Mesothelial cell of epicardium (in vitro differentiated cells): ENCODE data around the gene EHMT1. TPM values are rescaled to one million over a fixed set of nuclear protein-coding genes. Genes with fewer than 3 reads are reported as not detected.
"Not testable (repeated sequence)": the region's sequence is repeated elsewhere in the genome, so short reads cannot be mapped to it uniquely, and the experiment has no call there.

Experiments
- DNase-seq, 2 experiments: peaks; one replicate each; pipeline ENCODE4 v3.0.0; 2021; ENCODE audit warnings: low spot score in 2 of 2; ENCODE audit not compliant: unreplicated experiment in 2 of 2
- H3K27ac Mint-ChIP-seq: 2 replicates; pipeline ENCODE4 v1.8.0; 2021; ENCODE audit warnings: mixed read lengths
- H3K27me3 Mint-ChIP-seq: 2 replicates; pipeline ENCODE4 v1.8.0; 2021; ENCODE audit warnings: low read depth, mixed read lengths
- H3K36me3 Mint-ChIP-seq: 2 replicates; pipeline ENCODE4 v1.8.0; 2021; ENCODE audit warnings: mixed read lengths
- H3K4me1 Mint-ChIP-seq: 2 replicates; pipeline ENCODE4 v1.8.0; 2021; ENCODE audit warnings: mixed read lengths
- H3K4me3 Mint-ChIP-seq: 2 replicates; pipeline ENCODE4 v1.8.0; 2021; ENCODE audit warnings: mild to moderate bottlenecking, moderate library complexity, mixed read lengths
- H3K9me3 Mint-ChIP-seq: 2 replicates; pipeline ENCODE4 v1.8.0; 2021; ENCODE audit warnings: mixed read lengths
- CTCF ChIP-seq: fragments of 200-600 bp; sonication (generic); IDR thresholded peaks from one replicate; pipeline ENCODE4 v1.5.0; 2021; ENCODE audit warnings: antibody characterized with exemption; ENCODE audit not compliant: unreplicated experiment
- total RNA-seq: library from RNA; stranded (reverse); gene quantifications from 3 replicates; pipeline ENCODE4 v1.2.1, GENCODE V29; 2021

EHMT1 gene
- total RNA-seq, 1 donor from 2014 or later = 147 TPM

DNA sequence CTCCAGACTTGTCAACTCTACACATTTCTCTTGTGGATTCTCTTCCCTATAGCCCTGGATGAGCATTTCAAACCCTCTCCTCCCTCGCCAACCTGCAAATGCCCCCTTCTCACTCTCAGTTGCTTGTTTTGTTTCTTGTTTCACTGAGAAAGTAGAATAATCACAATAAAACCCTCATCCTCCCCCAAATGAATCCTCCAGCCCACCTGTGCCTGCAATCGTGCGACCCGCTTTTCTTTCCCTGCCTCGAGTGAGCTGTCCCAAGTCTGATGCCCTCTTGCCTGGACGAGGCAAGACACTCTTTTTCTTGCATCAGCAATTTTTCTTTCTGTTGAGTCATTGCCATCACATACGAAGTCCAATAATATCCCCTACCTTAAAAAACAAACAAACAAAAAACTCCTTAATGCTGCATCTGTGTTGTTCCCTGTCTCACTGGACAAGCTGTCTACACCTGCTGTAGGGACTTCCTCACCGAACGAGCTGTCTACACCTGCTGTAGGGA, 255.1 kb downstream of the EHMT1 start:
- H3K27me3 Mint-ChIP-seq = peaks cover 62% of the 10 kb centered on the region
- no peak overlapping the region for H3K27ac Mint-ChIP-seq
- H3K4me3 Mint-ChIP-seq = no peak overlapping the region
- DNase-seq = no peak
- peaks cover 2% of the 10 kb centered on the region for H3K4me1 Mint-ChIP-seq
- TF ChIP-seq CTCF = no peak
- H3K36me3 Mint-ChIP-seq = peaks cover 2% of the 10 kb centered on the region
- H3K9me3 Mint-ChIP-seq = peaks cover 3% of the 10 kb centered on the region

GRCh38 chr9:137875354-137875753, 256.5 kb downstream of the EHMT1 start:
- peaks cover 2% of the 10 kb centered on the region for H3K36me3 Mint-ChIP-seq
- H3K27ac Mint-ChIP-seq = no peak overlapping the region
- no peak for TF ChIP-seq CTCF
- H3K4me1 Mint-ChIP-seq = peaks cover 2% of the 10 kb centered on the region
- H3K4me3 Mint-ChIP-seq = no peak overlapping the region
- peaks cover 3% of the 10 kb centered on the region for H3K9me3 Mint-ChIP-seq
- H3K27me3 Mint-ChIP-seq = peaks cover 70% of the 10 kb centered on the region
- DNase-seq = no peak

DNA sequence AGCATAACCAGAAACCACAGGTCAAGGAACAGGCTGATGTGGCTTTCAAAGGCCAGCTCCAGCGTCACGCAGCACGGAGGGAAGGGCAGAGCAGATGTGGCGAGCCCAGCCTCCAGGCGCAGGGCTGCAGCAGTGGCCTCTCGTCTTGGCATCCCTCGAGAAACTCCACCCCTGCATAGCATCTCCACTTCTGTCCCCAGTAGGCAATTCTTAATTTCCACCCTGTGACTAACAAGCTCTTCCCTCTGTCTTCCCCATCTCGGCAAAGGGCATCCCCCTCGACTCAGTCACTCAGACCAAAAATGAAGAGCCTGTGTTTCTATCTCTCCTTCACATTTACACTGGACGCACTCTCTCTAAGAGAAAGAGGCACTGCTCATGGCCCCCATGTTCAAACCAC, 257.0 kb downstream of the EHMT1 start:
- H3K4me3 Mint-ChIP-seq = no peak overlapping the region
- no peak for DNase-seq
- TF ChIP-seq CTCF = no peak
- no peak overlapping the region for H3K27ac Mint-ChIP-seq
- H3K36me3 Mint-ChIP-seq = peaks cover 2% of the 10 kb centered on the region
- peaks cover 3% of the 10 kb centered on the region for H3K9me3 Mint-ChIP-seq
- peaks cover 69% of the 10 kb centered on the region for H3K27me3 Mint-ChIP-seq
- peaks cover 2% of the 10 kb centered on the region for H3K4me1 Mint-ChIP-seq

DNA sequence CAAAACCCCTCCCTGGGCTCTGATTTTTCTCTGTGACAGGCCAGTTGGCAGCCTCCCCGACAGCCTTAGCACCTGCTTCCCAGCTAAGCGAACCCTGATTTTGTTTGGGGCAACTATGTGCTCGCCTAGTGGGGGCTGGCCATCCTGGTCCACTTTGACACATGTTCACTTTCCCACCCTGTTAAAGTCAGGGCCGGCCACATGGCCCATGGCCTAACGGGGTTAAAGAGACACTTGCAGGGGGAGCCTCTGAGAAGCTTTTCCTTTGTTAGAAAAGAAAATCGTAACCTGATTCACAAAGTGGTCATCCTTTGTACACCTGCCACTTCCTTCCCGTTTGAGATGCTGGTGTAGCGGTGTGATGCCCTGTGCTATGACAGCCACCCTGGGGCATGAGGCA, 257.5 kb downstream of the EHMT1 start:
- peaks cover 3% of the 10 kb centered on the region for H3K9me3 Mint-ChIP-seq
- no peak for DNase-seq
- no peak for TF ChIP-seq CTCF
- peak overlapping the region; percentile 57 for H3K4me3 Mint-ChIP-seq
- H3K27ac Mint-ChIP-seq = no peak overlapping the region
- H3K27me3 Mint-ChIP-seq = peaks cover 72% of the 10 kb centered on the region
- H3K36me3 Mint-ChIP-seq = peaks cover 2% of the 10 kb centered on the region
- peaks cover 2% of the 10 kb centered on the region for H3K4me1 Mint-ChIP-seq

DNA sequence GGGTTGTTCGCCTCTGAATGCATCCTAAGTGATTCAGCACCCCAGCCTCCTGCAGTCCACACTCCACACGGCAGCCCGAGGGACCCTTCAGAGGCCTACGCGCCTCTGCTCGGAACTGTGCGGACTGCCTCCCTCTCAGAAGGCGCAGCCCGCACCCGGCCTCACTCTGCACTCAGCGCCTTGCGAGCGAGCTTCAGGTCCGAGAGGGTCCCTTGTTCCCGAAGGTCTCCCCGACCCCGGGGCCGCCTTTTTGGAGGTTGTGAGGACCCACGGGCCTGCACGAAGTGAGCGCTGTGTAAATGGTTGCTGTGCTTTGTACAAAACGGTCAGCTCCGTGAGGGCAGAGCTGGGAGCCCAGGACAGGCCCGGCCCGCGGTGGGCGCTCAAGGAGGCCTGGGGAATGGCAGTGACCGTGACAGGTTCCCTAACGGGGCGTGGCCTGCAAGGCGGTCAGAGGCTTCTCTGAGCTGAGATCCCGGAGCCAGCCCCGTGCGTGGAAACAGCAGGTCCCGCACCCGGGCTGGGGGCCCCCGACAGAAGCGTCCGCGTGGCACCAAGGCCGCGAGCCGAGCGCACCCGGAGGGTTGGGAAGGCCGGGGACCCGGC, 258.1 kb downstream of the EHMT1 start:
- no peak for TF ChIP-seq CTCF
- peaks cover 3% of the 10 kb centered on the region for H3K9me3 Mint-ChIP-seq
- peaks cover 71% of the 10 kb centered on the region for H3K27me3 Mint-ChIP-seq
- no peak overlapping the region for H3K27ac Mint-ChIP-seq
- H3K4me3 Mint-ChIP-seq = peak overlapping the region; percentile 57
- DNase-seq = no peak
- H3K36me3 Mint-ChIP-seq = peaks cover 2% of the 10 kb centered on the region
- peaks cover 2% of the 10 kb centered on the region for H3K4me1 Mint-ChIP-seq

DNA sequence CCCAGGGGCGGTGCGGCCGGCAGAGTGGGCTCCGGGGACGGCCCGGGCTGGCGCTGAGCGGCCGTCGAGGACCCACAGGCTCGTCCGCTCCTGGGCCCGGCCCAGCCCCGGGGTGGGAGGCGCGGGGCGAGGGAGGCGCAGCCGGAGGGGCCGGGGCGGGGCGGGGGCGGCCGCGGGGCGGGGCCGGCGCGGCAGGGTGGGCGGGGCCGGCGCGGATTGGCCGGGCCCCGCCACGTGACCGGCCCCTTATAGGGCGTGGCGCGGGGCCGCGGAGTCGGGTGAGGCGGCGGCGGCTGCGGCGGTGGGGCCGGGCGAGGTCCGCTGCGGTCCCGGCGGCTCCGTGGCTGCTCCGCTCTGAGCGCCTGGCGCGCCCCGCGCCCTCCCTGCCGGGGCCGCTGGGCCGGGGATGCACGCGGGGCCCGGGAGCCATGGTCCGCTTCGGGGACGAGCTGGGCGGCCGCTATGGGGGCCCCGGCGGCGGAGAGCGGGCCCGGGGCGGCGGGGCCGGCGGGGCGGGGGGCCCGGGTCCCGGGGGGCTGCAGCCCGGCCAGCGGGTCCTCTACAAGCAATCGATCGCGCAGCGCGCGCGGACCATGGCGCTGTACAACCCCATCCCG, 258.8 kb downstream of the EHMT1 start, which contains the start of gene CACNA1B:
TSS of gene CACNA1B (plus strand) at position 277 of the 617 bp plus-strand sequence. CDS start at position 429, 152 bp downstream.
- not testable (repeated sequence) for DNase-seq, H3K4me1 Mint-ChIP-seq, H3K36me3 Mint-ChIP-seq, H3K27ac Mint-ChIP-seq, H3K9me3 Mint-ChIP-seq
- Mint-ChIP-seq H3K4me3 (peak within 1 kb of the TSS; percentile 57), H3K27me3 (peaks cover 70% of the 10 kb centered on the region)
